Fibroblast of lung (primary cell): ENCODE results near the gene GTF2F2. TPM values are rescaled to one million over a fixed set of nuclear protein-coding genes. Genes with fewer than 3 reads are reported as not detected.
A peak's percentile ranks its signal among the peaks of the same experiment; 100 is the strongest.

ENCODE experiments used
- DNase-seq, 2 donors: peaks; one replicate each; pipeline versions ENCODE4 v3.0.0 to v3.0.0-alpha.2; 2010; ENCODE audit warnings: low read depth in 2 of 2
- H2AFZ ChIP-seq: 2 replicates; pipeline ENCODE4 v1.5.1; 2012; ENCODE audit warnings: low read length, control low read depth, inconsistent platforms
- H3K27ac ChIP-seq: 2 replicates; pipeline ENCODE4 v1.5.1; 2011; ENCODE audit warnings: low read length, control low read depth; ENCODE audit not compliant: insufficient read depth
- H3K27me3 ChIP-seq: 2 replicates; pipeline ENCODE4 v1.5.1; 2011; ENCODE audit warnings: mild to moderate bottlenecking, low read length; ENCODE audit not compliant: control insufficient read depth, insufficient read depth
- H3K36me3 ChIP-seq: 2 replicates; pipeline ENCODE4 v1.5.1; 2011; ENCODE audit warnings: low read length; ENCODE audit not compliant: control insufficient read depth, insufficient read depth
- H3K4me1 ChIP-seq: 2 replicates; pipeline ENCODE4 v1.5.1; 2011; ENCODE audit warnings: low read length; ENCODE audit not compliant: control insufficient read depth, insufficient read depth; ENCODE audit errors: extremely low read depth
- H3K4me2 ChIP-seq: 2 replicates; pipeline ENCODE4 v1.5.1; 2011; ENCODE audit warnings: low read length, control low read depth; ENCODE audit not compliant: insufficient read depth; ENCODE audit errors: extremely low read depth
- H3K4me3 ChIP-seq, 4 experiments: fragments of 200-600 bp in 1 of 4; sonication (generic) in 1 of 4; replicated peaks in 1 of 4; 2 replicates each; pipeline ENCODE4 v1.5.1; 2011 to 2016; ENCODE audit warnings: low read length in 4 of 4, low read depth in 3 of 4, mild to moderate bottlenecking in 3 of 4, control low read depth in 2 of 4, inconsistent platforms in 1 of 4, mixed read lengths in 1 of 4; ENCODE audit not compliant: insufficient read depth in 1 of 4; ENCODE audit errors: control extremely low read depth in 1 of 4
- H3K79me2 ChIP-seq: 2 replicates; pipeline ENCODE4 v1.5.1; 2012; ENCODE audit warnings: mild to moderate bottlenecking, low read length, inconsistent platforms; ENCODE audit not compliant: control insufficient read depth, insufficient read depth
- H3K9ac ChIP-seq: 2 replicates; pipeline ENCODE4 v1.5.1; 2011; ENCODE audit warnings: mild to moderate bottlenecking, low read length, control low read depth; ENCODE audit not compliant: insufficient read depth
- H3K9me3 ChIP-seq: 2 replicates; pipeline ENCODE4 v1.5.1; 2012; ENCODE audit warnings: low read depth, low read length; ENCODE audit not compliant: control insufficient read depth, insufficient read depth
- H4K20me1 ChIP-seq: 2 replicates; pipeline ENCODE4 v1.5.1; 2011; ENCODE audit warnings: low read length; ENCODE audit not compliant: control insufficient read depth, insufficient read depth; ENCODE audit errors: extremely low read depth
- CTCF ChIP-seq, 2 donors: IDR thresholded peaks in 1 of 2; conservative IDR thresholded peaks in 1 of 2; 1 replicate in 1 of 2; 2 replicates in 1 of 2; pipeline ENCODE4 v1.5.1; 2011 to 2012; ENCODE audit warnings: low read length in 2 of 2, control low read depth in 1 of 2, inconsistent platforms in 1 of 2, low read depth in 1 of 2, mild to moderate bottlenecking in 1 of 2
- EZH2 ChIP-seq: IDR thresholded peaks from 2 replicates; pipeline ENCODE4 v1.5.1; 2012; ENCODE audit warnings: low read length, control low read depth, mild to moderate bottlenecking; ENCODE audit errors: missing control alignments
- polyA plus RNA-seq, 2 donors: library from polyadenylated mRNA; depleted of rRNA in 1 of 2; stranded (reverse) in 1 of 2; unstranded in 1 of 2; fragments of >200 nt; gene quantifications; 2 replicates each; pipeline ENCODE4 v1.2.1, GENCODE V29; 2011 to 2012; ENCODE audit warnings: missing spikeins in 1 of 2
- total RNA-seq: library from RNA; depleted of rRNA; stranded (reverse); fragments of >200 nt; gene quantifications from 2 replicates; pipeline ENCODE4 v1.2.1, GENCODE V29; 2014

The GTF2F2 gene
- total and polyA plus RNA-seq, 2 donors (not counting 1 experiment from before 2014, with no cell fraction given) = 23.4 to 31.7 TPM

- Histone ChIP-seq H3K4me3 (no peak overlapping the region), H4K20me1 (no peaks in the 10 kb centered on the region), H3K4me1 (peaks cover 13% of the 10 kb centered on the region), H3K79me2 (no peaks in the 10 kb centered on the region), H3K9ac (no peak overlapping the region), H3K4me2 (peak overlapping the region; percentile 30), H3K27me3 (no peaks in the 10 kb centered on the region), H3K9me3 (no peaks in the 10 kb centered on the region), H3K27ac (no peak overlapping the region), H3K36me3 (no peaks in the 10 kb centered on the region), H2AFZ (no peak overlapping the region)
- no peak for TF ChIP-seq CTCF (conservative IDR thresholded peaks at IDR 0.05 in 1 of 2, IDR thresholded peaks at IDR 0.05 in 1 of 2; ENCODE audit: low read depth in 1 of 2, low read length in 2 of 2)
- no peak for TF ChIP-seq EZH2
- DNase-seq = no peak
These were observed 79.4 kb downstream of the GTF2F2 start for GRCh38 chr13:45199711-45200110.

- TF ChIP-seq EZH2 (no peak), CTCF (conservative IDR thresholded peaks at IDR 0.05 in 1 of 2, IDR thresholded peaks at IDR 0.05 in 1 of 2; ENCODE audit: low read depth in 1 of 2, low read length in 2 of 2) (no peak)
- H3K4me2 ChIP-seq = no peak within 1 kb of the TSS
These were observed 80.5 kb downstream of the GTF2F2 start, which contains the start of gene KCTD4 for GRCh38 chr13:45200701-45201232. TSS of gene KCTD4 (minus strand) at chr13:45201045. CDS start at chr13:45194567, 6,478 bp downstream.

GRCh38 chr13:45205124-45205523 lies 84.8 kb downstream of the GTF2F2 start:
- no peak for DNase-seq
- Histone ChIP-seq H3K27me3 (no peaks in the 10 kb centered on the region), H2AFZ (no peak overlapping the region), H3K79me2 (no peaks in the 10 kb centered on the region), H3K4me3 (no peak overlapping the region), H3K9me3 (no peaks in the 10 kb centered on the region), H3K4me1 (peaks cover 14% of the 10 kb centered on the region), H3K36me3 (peaks cover 1% of the 10 kb centered on the region), H3K9ac (no peak overlapping the region), H4K20me1 (no peaks in the 10 kb centered on the region), H3K27ac (no peak overlapping the region), H3K4me2 (no peak overlapping the region)
- TF ChIP-seq EZH2 = no peak
- no peak for TF ChIP-seq CTCF (conservative IDR thresholded peaks at IDR 0.05 in 1 of 2, IDR thresholded peaks at IDR 0.05 in 1 of 2; ENCODE audit: low read depth in 1 of 2, low read length in 2 of 2)

More at GRCh38 chr13:45200701-45201232, 80.5 kb downstream of the GTF2F2 start, which contains the start of gene KCTD4:
- Histone ChIP-seq H3K4me3 (no peak within 1 kb of the TSS), H3K9ac (no peak within 1 kb of the TSS), H3K36me3 (no peaks in the 10 kb centered on the region), H3K4me1 (peaks cover 5% of the 10 kb centered on the region), H4K20me1 (no peaks in the 10 kb centered on the region), H2AFZ (no peak within 1 kb of the TSS), H3K79me2 (no peaks in the 10 kb centered on the region), H3K27me3 (no peaks in the 10 kb centered on the region), H3K27ac (no peak within 1 kb of the TSS), H3K9me3 (no peaks in the 10 kb centered on the region)
- DNase-seq = peak in 1 of 2 donors; percentile 60
